HCT116 (cell line): ENCODE data around the gene CRIP1. TPM values are rescaled to one million over a fixed set of nuclear protein-coding genes. Genes with fewer than 3 reads are reported as not detected.

Experiments
- ATAC-seq: fragments of 200-7000 bp; cut with Tn5 transposase; 2 replicates; pipeline ENCODE4 v1.9.1; 2020; ENCODE audit warnings: mild to moderate bottlenecking, moderate library complexity
- BruUV-seq: library from RNA; stranded (reverse); fragments of 400-500 nt; replicated peaks from 2 replicates; lab custom pipeline; 2021; lab: Mats Ljungman, UMichigan
- CTCF ChIA-PET: fragments of 300-600 bp; sonication (Branson Sonifier 250); formaldehyde crosslinking; loops from one replicate; lab custom pipeline; 2021; ENCODE audit warnings: antibody characterized with exemption; lab: Charles Lee
- POLR2A ChIA-PET: fragments of 300-600, 350-600 bp; sonication (Branson Sonifier 250); formaldehyde crosslinking; loops from one replicate; lab custom pipeline; 2021; ENCODE audit warnings: antibody characterized with exemption; lab: Charles Lee
- RAD21 ChIA-PET, 2 experiments: fragments of 300-600 bp; sonication (Branson Sonifier 250); formaldehyde crosslinking; loops; one replicate each; lab custom pipeline; 2023; ENCODE audit warnings: low total read pairs in 2 of 2; ENCODE audit not compliant: uncharacterized antibody in 2 of 2, unreplicated experiment in 2 of 2, low non-redundant PET in 1 of 2; lab: Charles Lee
- DNase-seq: peaks from one replicate; pipeline ENCODE4 v3.0.0-alpha.2; 2010; ENCODE audit warnings: low read depth, low spot score
- H2AFZ ChIP-seq: fragments of 200-600 bp; shearing (Covaris generic), sonication (generic); 2 replicates; pipeline ENCODE4 v1.6.1; 2017; ENCODE audit warnings: low read depth, mixed run types, mixed read lengths, antibody characterized with exemption, low read length; ENCODE audit not compliant: poor library complexity, severe bottlenecking
- H3K27ac ChIP-seq: 2 replicates; pipeline ENCODE4 v1.5.1; 2012; ENCODE audit warnings: low read depth, low read length
- H3K27me3 ChIP-seq: fragments of 200-600 bp; sonication (generic); 2 replicates; pipeline ENCODE4 v1.6.1; 2016; ENCODE audit warnings: mixed run types, low read length, mixed read lengths; ENCODE audit not compliant: insufficient read depth
- H3K36me3 ChIP-seq, 2 experiments: fragments of 200-500 bp in 1 of 2; fragments of 200-600 bp in 1 of 2; sonication (Bioruptor generic) in 1 of 2; sonication (generic) in 1 of 2; 2 replicates each; pipeline versions ENCODE4 v1.5.1 to v1.6.1; 2014 to 2016; ENCODE audit warnings: low read length in 2 of 2, inconsistent platforms in 1 of 2, mixed read lengths in 1 of 2, mixed run types in 1 of 2; ENCODE audit not compliant: insufficient read depth in 2 of 2, control insufficient read depth in 1 of 2
- H3K4me1 ChIP-seq, 2 experiments: fragments of 200-600 bp in 1 of 2; sonication (generic) in 1 of 2; 2 replicates each; pipeline versions ENCODE4 v1.5.1 to v1.6.1; 2012 to 2017; ENCODE audit warnings: low read length in 2 of 2, inconsistent platforms in 1 of 2, mild to moderate bottlenecking in 1 of 2, mixed read lengths in 1 of 2, mixed run types in 1 of 2, moderate library complexity in 1 of 2; ENCODE audit not compliant: insufficient read depth in 2 of 2, control insufficient read depth in 1 of 2
- H3K4me2 ChIP-seq: fragments of 200-600 bp; sonication (generic); 2 replicates; pipeline ENCODE4 v1.6.1; 2017; ENCODE audit warnings: mixed run types, low read length, mixed read lengths
- H3K4me3 ChIP-seq, 2 experiments: fragments of 200-600 bp in 1 of 2; sonication (generic) in 1 of 2; replicated peaks in 1 of 2; 2 replicates each; pipeline ENCODE4 v1.5.1; 2011 to 2016; ENCODE audit warnings: low read length in 2 of 2, control low read depth in 1 of 2, low read depth in 1 of 2, mild to moderate bottlenecking in 1 of 2, mixed read lengths in 1 of 2, mixed run types in 1 of 2
- H3K79me2 ChIP-seq: fragments of 200-600 bp; sonication (generic); 2 replicates; pipeline ENCODE4 v1.6.1; 2017; ENCODE audit warnings: mild to moderate bottlenecking, mixed run types, low read length, moderate library complexity, mixed read lengths; ENCODE audit not compliant: insufficient read depth
- H3K9ac ChIP-seq: fragments of 200-600 bp; sonication (generic); 2 replicates; pipeline ENCODE4 v1.6.1; 2016; ENCODE audit warnings: low read length, mixed read lengths
- H3K9me2 ChIP-seq: fragments of 200-600 bp; sonication (generic), shearing (Covaris generic); 2 replicates; pipeline ENCODE4 v1.6.1; 2017; ENCODE audit warnings: mixed run types, mild to moderate bottlenecking, moderate library complexity; ENCODE audit not compliant: insufficient read depth
- H3K9me3 ChIP-seq, 2 experiments: fragments of 200-500 bp in 1 of 2; fragments of 200-600 bp in 1 of 2; sonication (Bioruptor generic) in 1 of 2; sonication (generic) in 1 of 2; 2 replicates each; pipeline ENCODE4 v1.6.1; 2014 to 2017; ENCODE audit warnings: low read length in 2 of 2, mixed read lengths in 2 of 2, inconsistent platforms in 1 of 2, low read depth in 1 of 2, mild to moderate bottlenecking in 1 of 2, mixed run types in 1 of 2, moderate library complexity in 1 of 2; ENCODE audit not compliant: control insufficient read depth in 1 of 2, insufficient read depth in 1 of 2
- H4K20me1 ChIP-seq: fragments of 200-600 bp; sonication (generic), shearing (Covaris generic); 2 replicates; pipeline ENCODE4 v1.6.1; 2017; ENCODE audit warnings: mixed run types, mild to moderate bottlenecking, moderate library complexity; ENCODE audit not compliant: insufficient read depth
- CBX3 ChIP-seq: IDR thresholded peaks from 2 replicates; pipeline ENCODE4 v1.6.1; 2012; ENCODE audit warnings: low read depth
- CEBPB ChIP-seq: IDR thresholded peaks from 2 replicates; pipeline ENCODE4 v1.6.1; 2012; ENCODE audit warnings: low read depth
- EGR1 ChIP-seq: IDR thresholded peaks from 2 replicates; pipeline ENCODE4 v1.6.1; 2012; ENCODE audit warnings: low read depth
- ELF1 ChIP-seq: IDR thresholded peaks from 2 replicates; pipeline ENCODE4 v1.6.1; 2012; ENCODE audit warnings: low read depth, borderline replicate concordance
- EZH2 ChIP-seq: fragments of 200-600 bp; sonication (generic); IDR thresholded peaks from 2 replicates; pipeline ENCODE4 v1.6.1; 2017; ENCODE audit warnings: antibody characterized with exemption, mixed run types
- EZH2phosphoT487 ChIP-seq: fragments of 200-600 bp; IDR thresholded peaks from 2 replicates; pipeline ENCODE4 v1.6.1; 2018; ENCODE audit warnings: antibody characterized with exemption, borderline replicate concordance
- FOSL1 ChIP-seq: IDR thresholded peaks from 2 replicates; pipeline ENCODE4 v1.6.1; 2012; ENCODE audit warnings: low read depth
- JUND ChIP-seq: IDR thresholded peaks from 2 replicates; pipeline ENCODE4 v1.6.1; 2012
- POLR2A ChIP-seq: IDR thresholded peaks from 2 replicates; pipeline ENCODE4 v1.7.0; 2011; ENCODE audit warnings: borderline replicate concordance; ENCODE audit not compliant: insufficient read depth, insufficient read length; ENCODE audit errors: extremely low read depth
- POLR2AphosphoS5 ChIP-seq: IDR thresholded peaks from 2 replicates; pipeline ENCODE4 v1.6.1; 2011; ENCODE audit warnings: mild to moderate bottlenecking, low read depth, low read length, moderate library complexity
- RAD21 ChIP-seq: IDR thresholded peaks from 2 replicates; pipeline ENCODE4 v1.6.1; 2012; ENCODE audit warnings: low read depth, mild to moderate bottlenecking
- SP1 ChIP-seq: IDR thresholded peaks from 2 replicates; pipeline ENCODE4 v1.6.1; 2012; ENCODE audit warnings: low read depth
- TCF7L2 ChIP-seq: IDR thresholded peaks from 2 replicates; pipeline ENCODE4 v1.7.0; 2011; ENCODE audit warnings: borderline replicate concordance, inconsistent platforms; ENCODE audit not compliant: insufficient read depth, insufficient read length; ENCODE audit errors: extremely low read depth
- ZFX ChIP-seq: fragments of 450-650 bp; IDR thresholded peaks from 2 replicates; pipeline ENCODE4 v1.6.1; 2017
- ZNF274 ChIP-seq: fragments of 200-500 bp; sonication (Bioruptor generic); IDR thresholded peaks from 2 replicates; pipeline ENCODE4 v1.6.1; 2014; ENCODE audit warnings: mild to moderate bottlenecking, low read depth, low read length, inconsistent platforms
- intact Hi-C: fragments of 100-400 bp; cut with micrococcal nuclease; formaldehyde crosslinking; loops from 2 replicates; pipeline ENCODE4 v1.10.0; 2022
- total RNA-seq: library from RNA; stranded (reverse); gene quantifications from one replicate; pipeline ENCODE4 v1.2.1, GENCODE V29; 2021; ENCODE audit not compliant: unreplicated experiment
- TF ChIP-seq, protein P1 (sequence below): IDR thresholded peaks from 2 replicates; pipeline ENCODE4 v1.6.1; 2012; ENCODE audit warnings: low read depth
- TF ChIP-seq, protein P2 (sequence below): IDR thresholded peaks from 2 replicates; pipeline ENCODE4 v1.6.1; 2011; ENCODE audit warnings: mild to moderate bottlenecking, low read length, moderate library complexity; ENCODE audit not compliant: insufficient replicate concordance; ENCODE audit errors: extremely low read depth
- TF ChIP-seq, protein P3 (sequence below): IDR thresholded peaks from 2 replicates; pipeline ENCODE4 v1.6.1; 2012
- TF ChIP-seq, protein P4 (sequence below), 3 experiments: fragments of 200-600 bp in 1 of 3; sonication (generic) in 1 of 3; IDR thresholded peaks in 2 of 3; conservative IDR thresholded peaks in 1 of 3; 2 replicates each; pipeline ENCODE4 v1.5.1; 2012 to 2017; ENCODE audit warnings: low read depth in 2 of 3, low read length in 2 of 3, antibody characterized with exemption in 1 of 3, borderline replicate concordance in 1 of 3, control low read depth in 1 of 3, mild to moderate bottlenecking in 1 of 3, mixed read lengths in 1 of 3, mixed run types in 1 of 3, moderate library complexity in 1 of 3; ENCODE audit not compliant: insufficient read depth in 1 of 3

CRIP1 gene
- total RNA-seq, 1 experiment from 2014 or later: 260 TPM

DNA sequence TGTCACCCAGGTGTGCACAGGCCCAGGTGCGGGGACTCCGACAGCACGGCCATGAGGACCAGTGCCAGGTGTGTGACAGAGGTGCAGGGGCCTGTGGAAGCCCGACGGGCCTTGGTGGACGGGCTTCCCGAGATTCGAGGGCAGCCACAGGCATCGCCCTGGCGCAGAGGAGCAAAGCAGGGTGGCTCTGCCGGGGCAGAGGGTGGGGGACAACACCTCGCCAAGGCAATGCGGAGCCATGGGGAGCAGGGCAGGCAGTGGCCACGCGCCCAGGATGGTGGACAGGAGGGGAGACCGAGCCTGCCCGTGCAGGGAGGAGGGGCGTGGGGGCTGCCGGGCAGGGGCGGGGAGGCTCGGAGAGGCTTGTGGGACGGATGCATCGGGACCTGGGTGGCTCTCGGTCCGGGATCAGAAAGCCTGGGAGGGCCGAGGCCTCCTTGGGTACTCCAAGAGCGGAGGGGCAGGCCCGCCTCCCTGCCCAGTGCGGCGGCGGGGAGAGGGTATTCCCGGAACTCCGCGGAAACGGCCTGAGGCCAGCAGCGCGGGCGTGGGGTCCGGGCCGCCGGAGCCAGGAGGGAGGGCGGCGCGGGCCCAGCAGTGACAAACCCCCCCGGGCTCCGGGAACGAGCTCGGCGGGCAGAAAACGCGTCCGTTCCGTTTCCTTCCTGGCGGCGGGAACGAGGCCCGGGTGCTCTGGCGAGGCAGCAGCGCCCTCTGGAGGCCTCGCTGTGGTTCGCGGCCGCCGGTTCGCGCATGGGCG lies 41.3 kb downstream of the CRIP1 start:
- intact Hi-C loops: loop anchor here (1.0 to 5.0 kb wide), 2 partner anchors 36 to 157 kb away; partner anchors contain the start of gene TEDC1
- H3K9ac ChIP-seq: peak overlapping the region; percentile 75
- ChIA-PET CTCF (interaction anchor here (0.6 to 1.6 kb wide), 11 partner anchors 9 to 360 kb away, joined by 3 to 17 read pairs (median 5); no protein-coding TSS in a partner anchor), POLR2A (no interaction called here), RAD21 (interaction anchor here (0.6 to 1.3 kb wide), 6 partner anchors 16 to 157 kb away, joined by 3 to 6 read pairs (median 4); no protein-coding TSS in a partner anchor)
- no peaks in the 10 kb centered on the region for H3K36me3 ChIP-seq
- peak overlapping the region; percentile 49 for H3K27ac ChIP-seq
- H3K4me3 ChIP-seq: peak overlapping the region; percentile 42 to 62
- no peaks in the 10 kb centered on the region for H4K20me1 ChIP-seq
- H3K9me3 ChIP-seq: no peaks in the 10 kb centered on the region
- peak overlapping the region; percentile 84 for H3K4me2 ChIP-seq
- DNase-seq (no peak), ATAC-seq (peak; percentile 74)
- BruUV-seq: no TSS peak
- H3K79me2 ChIP-seq: no peaks in the 10 kb centered on the region
- H3K27me3 ChIP-seq: no peaks in the 10 kb centered on the region
- H2AFZ ChIP-seq: no peak overlapping the region
- peaks cover 8 to 23% of the 10 kb centered on the region in 2 experiments; a peak in 3 of 4 replicates for H3K4me1 ChIP-seq
- no peaks in the 10 kb centered on the region for H3K9me2 ChIP-seq
- TF ChIP-seq POLR2A: no peak
- no peak for TF ChIP-seq EZH2
- peak; percentile 97 for TF ChIP-seq RAD21
- no peak for TF ChIP-seq ELF1
- TF ChIP-seq CEBPB: no peak
- TF ChIP-seq, protein P1, sequence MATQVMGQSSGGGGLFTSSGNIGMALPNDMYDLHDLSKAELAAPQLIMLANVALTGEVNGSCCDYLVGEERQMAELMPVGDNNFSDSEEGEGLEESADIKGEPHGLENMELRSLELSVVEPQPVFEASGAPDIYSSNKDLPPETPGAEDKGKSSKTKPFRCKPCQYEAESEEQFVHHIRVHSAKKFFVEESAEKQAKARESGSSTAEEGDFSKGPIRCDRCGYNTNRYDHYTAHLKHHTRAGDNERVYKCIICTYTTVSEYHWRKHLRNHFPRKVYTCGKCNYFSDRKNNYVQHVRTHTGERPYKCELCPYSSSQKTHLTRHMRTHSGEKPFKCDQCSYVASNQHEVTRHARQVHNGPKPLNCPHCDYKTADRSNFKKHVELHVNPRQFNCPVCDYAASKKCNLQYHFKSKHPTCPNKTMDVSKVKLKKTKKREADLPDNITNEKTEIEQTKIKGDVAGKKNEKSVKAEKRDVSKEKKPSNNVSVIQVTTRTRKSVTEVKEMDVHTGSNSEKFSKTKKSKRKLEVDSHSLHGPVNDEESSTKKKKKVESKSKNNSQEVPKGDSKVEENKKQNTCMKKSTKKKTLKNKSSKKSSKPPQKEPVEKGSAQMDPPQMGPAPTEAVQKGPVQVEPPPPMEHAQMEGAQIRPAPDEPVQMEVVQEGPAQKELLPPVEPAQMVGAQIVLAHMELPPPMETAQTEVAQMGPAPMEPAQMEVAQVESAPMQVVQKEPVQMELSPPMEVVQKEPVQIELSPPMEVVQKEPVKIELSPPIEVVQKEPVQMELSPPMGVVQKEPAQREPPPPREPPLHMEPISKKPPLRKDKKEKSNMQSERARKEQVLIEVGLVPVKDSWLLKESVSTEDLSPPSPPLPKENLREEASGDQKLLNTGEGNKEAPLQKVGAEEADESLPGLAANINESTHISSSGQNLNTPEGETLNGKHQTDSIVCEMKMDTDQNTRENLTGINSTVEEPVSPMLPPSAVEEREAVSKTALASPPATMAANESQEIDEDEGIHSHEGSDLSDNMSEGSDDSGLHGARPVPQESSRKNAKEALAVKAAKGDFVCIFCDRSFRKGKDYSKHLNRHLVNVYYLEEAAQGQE: no peak
- no peak for TF ChIP-seq EZH2phosphoT487
- no peak for TF ChIP-seq EGR1
- TF ChIP-seq POLR2AphosphoS5: peak; percentile 67
- no peak for TF ChIP-seq TCF7L2
- TF ChIP-seq CBX3: no peak
- no peak for TF ChIP-seq SP1
- TF ChIP-seq FOSL1: no peak
- no peak for TF ChIP-seq ZNF274
- TF ChIP-seq ZFX: peak; percentile 81; the same call in 1 of the 2 replicates
- TF ChIP-seq, protein P2, sequence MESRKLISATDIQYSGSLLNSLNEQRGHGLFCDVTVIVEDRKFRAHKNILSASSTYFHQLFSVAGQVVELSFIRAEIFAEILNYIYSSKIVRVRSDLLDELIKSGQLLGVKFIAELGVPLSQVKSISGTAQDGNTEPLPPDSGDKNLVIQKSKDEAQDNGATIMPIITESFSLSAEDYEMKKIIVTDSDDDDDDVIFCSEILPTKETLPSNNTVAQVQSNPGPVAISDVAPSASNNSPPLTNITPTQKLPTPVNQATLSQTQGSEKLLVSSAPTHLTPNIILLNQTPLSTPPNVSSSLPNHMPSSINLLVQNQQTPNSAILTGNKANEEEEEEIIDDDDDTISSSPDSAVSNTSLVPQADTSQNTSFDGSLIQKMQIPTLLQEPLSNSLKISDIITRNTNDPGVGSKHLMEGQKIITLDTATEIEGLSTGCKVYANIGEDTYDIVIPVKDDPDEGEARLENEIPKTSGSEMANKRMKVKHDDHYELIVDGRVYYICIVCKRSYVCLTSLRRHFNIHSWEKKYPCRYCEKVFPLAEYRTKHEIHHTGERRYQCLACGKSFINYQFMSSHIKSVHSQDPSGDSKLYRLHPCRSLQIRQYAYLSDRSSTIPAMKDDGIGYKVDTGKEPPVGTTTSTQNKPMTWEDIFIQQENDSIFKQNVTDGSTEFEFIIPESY: no peak
- no peak for TF ChIP-seq JUND
- TF ChIP-seq, protein P3, sequence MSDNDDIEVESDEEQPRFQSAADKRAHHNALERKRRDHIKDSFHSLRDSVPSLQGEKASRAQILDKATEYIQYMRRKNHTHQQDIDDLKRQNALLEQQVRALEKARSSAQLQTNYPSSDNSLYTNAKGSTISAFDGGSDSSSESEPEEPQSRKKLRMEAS: peak; percentile 56; the same call in 1 of the 2 replicates
- TF ChIP-seq, protein P4, sequence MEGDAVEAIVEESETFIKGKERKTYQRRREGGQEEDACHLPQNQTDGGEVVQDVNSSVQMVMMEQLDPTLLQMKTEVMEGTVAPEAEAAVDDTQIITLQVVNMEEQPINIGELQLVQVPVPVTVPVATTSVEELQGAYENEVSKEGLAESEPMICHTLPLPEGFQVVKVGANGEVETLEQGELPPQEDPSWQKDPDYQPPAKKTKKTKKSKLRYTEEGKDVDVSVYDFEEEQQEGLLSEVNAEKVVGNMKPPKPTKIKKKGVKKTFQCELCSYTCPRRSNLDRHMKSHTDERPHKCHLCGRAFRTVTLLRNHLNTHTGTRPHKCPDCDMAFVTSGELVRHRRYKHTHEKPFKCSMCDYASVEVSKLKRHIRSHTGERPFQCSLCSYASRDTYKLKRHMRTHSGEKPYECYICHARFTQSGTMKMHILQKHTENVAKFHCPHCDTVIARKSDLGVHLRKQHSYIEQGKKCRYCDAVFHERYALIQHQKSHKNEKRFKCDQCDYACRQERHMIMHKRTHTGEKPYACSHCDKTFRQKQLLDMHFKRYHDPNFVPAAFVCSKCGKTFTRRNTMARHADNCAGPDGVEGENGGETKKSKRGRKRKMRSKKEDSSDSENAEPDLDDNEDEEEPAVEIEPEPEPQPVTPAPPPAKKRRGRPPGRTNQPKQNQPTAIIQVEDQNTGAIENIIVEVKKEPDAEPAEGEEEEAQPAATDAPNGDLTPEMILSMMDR (IDR thresholded peaks at IDR 0.05 in 2 of 3, conservative IDR thresholded peaks at IDR 0.05 in 1 of 3; ENCODE audit: borderline replicate concordance in 1 of 3, insufficient read depth in 1 of 3, low read depth in 2 of 3, low read length in 2 of 3): peak; percentile 58 to 83 (median 81)
